Sigmoid colon (tissue), 7 donors: Measurements from ENCODE around the gene SMOC2. TPM values are rescaled to one million over a fixed set of nuclear protein-coding genes. Genes with fewer than 3 reads are reported as not detected.

ENCODE experiments used
- DNase-seq: peaks from one replicate; pipeline ENCODE4 v3.0.0-alpha.2; 2019
- H3K27ac ChIP-seq, 4 donors: fragments of 200-600 bp; sonication (generic); one replicate each; pipeline ENCODE4 v1.5.1; 2016 to 2019; ENCODE audit warnings: mild to moderate bottlenecking in 1 of 4
- H3K27me3 ChIP-seq, 3 donors: fragments of 200-600 bp; sonication (generic); one replicate each; pipeline ENCODE4 v1.5.1; 2019; ENCODE audit warnings: mild to moderate bottlenecking in 1 of 3
- H3K36me3 ChIP-seq, 4 donors: fragments of 200-600 bp; sonication (generic); one replicate each; pipeline ENCODE4 v1.5.1; 2016 to 2019
- H3K4me1 ChIP-seq, 4 donors: fragments of 200-600 bp; sonication (generic); one replicate each; pipeline ENCODE4 v1.5.1; 2017 to 2019
- H3K4me3 ChIP-seq, 4 donors: fragments of 200-600 bp; sonication (generic); one replicate each; pipeline ENCODE4 v1.5.1; 2017 to 2019; ENCODE audit warnings: mild to moderate bottlenecking in 2 of 4, moderate library complexity in 1 of 4
- H3K9me3 ChIP-seq, 4 donors: fragments of 200-600 bp in 3 of 4; sonication (generic) in 3 of 4; one replicate each; pipeline versions ENCODE4 v1.5.1 to v1.6.1; 2013 to 2019
- EP300 ChIP-seq, 4 donors: sonication (generic); formaldehyde crosslinking; IDR thresholded peaks; one replicate each; pipeline ENCODE4 v1.6.1; 2017; ENCODE audit warnings: antibody characterized with exemption in 4 of 4
- POLR2A ChIP-seq, 2 donors: fragments of 450-650 bp; IDR thresholded peaks; one replicate each; pipeline ENCODE4 v1.6.1; 2016; ENCODE audit warnings: antibody characterized with exemption in 2 of 2, mild to moderate bottlenecking in 2 of 2, moderate library complexity in 2 of 2
- POLR2AphosphoS5 ChIP-seq, 4 donors: sonication (generic); formaldehyde crosslinking; IDR thresholded peaks; one replicate each; pipeline ENCODE4 v1.6.1; 2017; ENCODE audit warnings: antibody characterized with exemption in 4 of 4
- WGBS, 2 donors: extraction: QIAGEN DNeasy Blood & Tissue Kit; methylation state at CpG; one replicate each; pipeline ENCODE4 v1.1.7; 2013; 5-methylcytosine and 5-hydroxymethylcytosine counted together
- intact Hi-C: fragments of 100-400 bp; cut with DNase I; formaldehyde crosslinking; loops from one replicate; pipeline ENCODE4 v1.15.1; 2023
- polyA plus RNA-seq, 3 donors: library from polyadenylated mRNA; stranded (reverse); fragments of 200-250 nt; gene quantifications; one replicate each; pipeline ENCODE4 v1.2.3, GENCODE V29; 2013
- total RNA-seq, 4 donors: library from RNA; depleted of rRNA; stranded (reverse); fragments of >200 nt; gene quantifications; one replicate each; pipeline ENCODE4 v1.1.0, GENCODE V29; 2016
- TF ChIP-seq, protein P1 (sequence below), 4 experiments: fragments of 450-650 bp in 3 of 4; fragments of 200-600 bp in 1 of 4; IDR thresholded peaks; one replicate each; pipeline ENCODE4 v1.5.1; 2016 to 2019; ENCODE audit warnings: antibody characterized with exemption in 4 of 4, mild to moderate bottlenecking in 3 of 4, moderate library complexity in 2 of 4
- donor health status: healthy with polysubstance abuse.
- donor health status: Bipolar disorder and iron deficiency.
- donor health status: healthy.

Gene SMOC2
- total and polyA plus RNA-seq, 7 donors, result 4.2 to 130 (median 33.5) TPM

DNA sequence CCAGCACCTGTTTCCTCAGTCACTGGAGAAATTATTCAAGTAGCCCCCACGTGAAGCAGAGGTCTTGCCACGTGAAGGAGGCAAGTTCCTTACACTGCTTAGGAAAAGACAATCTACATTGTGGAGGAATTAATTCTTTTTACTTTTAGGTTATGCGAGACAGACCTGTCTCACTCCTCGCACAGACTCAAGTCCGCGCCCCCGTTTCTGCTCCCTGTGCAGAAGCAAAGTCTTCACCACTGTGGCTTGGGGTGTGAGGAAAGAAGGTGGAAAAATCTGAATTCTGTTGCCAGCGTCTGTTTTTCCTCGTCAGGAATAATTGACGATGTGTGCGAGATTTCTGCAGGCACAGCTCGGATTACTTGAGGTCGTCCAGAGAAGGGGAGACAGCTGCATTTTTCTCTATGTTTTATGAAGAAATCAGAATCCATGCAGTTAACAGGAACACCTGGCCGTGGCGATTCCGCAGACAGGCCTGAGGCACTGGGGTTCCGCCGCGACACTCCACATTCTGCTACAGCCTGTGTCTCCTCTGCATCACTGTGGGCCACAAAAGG is 185.1 kb downstream of the SMOC2 start:
- Histone ChIP-seq H3K4me3 (no peak overlapping the region), H3K27me3 (no peaks in the 10 kb centered on the region), H3K9me3 (no peaks in the 10 kb centered on the region), H3K36me3 (no peaks in the 10 kb centered on the region), H3K4me1 (peaks cover 0 to 27% (median 18%) of the 10 kb centered on the region in 4 donors), H3K27ac (no peak overlapping the region)
- DNase-seq, result peak; percentile 40
- no peak for TF ChIP-seq POLR2AphosphoS5 (IDR thresholded peaks at IDR 0.05)
- 87 to 89% methylated on average over 19 of the region's 19 CpGs for WGBS, 2 donors
- intact Hi-C loops, result loop anchor here (5.0 to 10.0 kb wide), 2 partner anchors 49 to 259 kb away; no protein-coding TSS in a partner anchor

DNA sequence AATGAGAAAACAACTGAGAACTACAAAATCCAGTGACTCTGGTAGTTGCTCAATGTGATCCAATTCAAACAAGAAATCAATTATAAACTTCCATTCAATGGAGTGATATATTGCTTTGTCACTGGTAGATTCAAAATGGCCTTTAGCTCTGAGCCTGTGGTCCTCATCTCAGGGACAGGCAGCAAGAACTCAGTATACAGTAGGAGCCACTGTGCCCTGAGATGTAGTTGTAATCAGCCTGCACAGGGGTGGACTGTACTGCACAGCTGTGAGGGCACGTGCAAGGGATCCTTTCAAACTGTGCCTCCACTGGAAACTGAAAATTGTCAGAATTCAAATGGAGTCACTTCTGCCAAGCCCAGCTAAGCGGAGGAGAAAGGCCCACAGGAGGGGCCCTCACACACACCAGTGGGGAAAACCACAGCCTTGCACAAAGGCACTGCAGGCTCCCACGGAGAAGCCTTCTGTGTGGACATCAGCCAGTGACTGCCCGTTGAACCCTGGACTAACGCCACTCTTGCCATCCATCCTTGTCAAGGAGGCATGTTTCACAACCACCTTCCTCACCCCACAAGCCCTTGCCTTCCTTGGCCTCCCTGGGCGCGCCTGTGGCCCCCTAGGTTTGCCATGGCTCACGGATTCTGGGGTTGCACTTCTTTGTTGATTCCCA is 186.7 kb downstream of the SMOC2 start:
- no peaks in the 10 kb centered on the region for H3K9me3 ChIP-seq
- H3K4me3 ChIP-seq, result no peak overlapping the region
- H3K4me1 ChIP-seq, result peaks cover 0 to 27% (median 18%) of the 10 kb centered on the region in 4 donors
- intact Hi-C loops, result loop anchor here (5.0 to 10.0 kb wide), 2 partner anchors 50 to 257 kb away; no protein-coding TSS in a partner anchor
- no peaks in the 10 kb centered on the region for H3K27me3 ChIP-seq
- DNase-seq, result peak; percentile 68
- TF ChIP-seq, protein P1, sequence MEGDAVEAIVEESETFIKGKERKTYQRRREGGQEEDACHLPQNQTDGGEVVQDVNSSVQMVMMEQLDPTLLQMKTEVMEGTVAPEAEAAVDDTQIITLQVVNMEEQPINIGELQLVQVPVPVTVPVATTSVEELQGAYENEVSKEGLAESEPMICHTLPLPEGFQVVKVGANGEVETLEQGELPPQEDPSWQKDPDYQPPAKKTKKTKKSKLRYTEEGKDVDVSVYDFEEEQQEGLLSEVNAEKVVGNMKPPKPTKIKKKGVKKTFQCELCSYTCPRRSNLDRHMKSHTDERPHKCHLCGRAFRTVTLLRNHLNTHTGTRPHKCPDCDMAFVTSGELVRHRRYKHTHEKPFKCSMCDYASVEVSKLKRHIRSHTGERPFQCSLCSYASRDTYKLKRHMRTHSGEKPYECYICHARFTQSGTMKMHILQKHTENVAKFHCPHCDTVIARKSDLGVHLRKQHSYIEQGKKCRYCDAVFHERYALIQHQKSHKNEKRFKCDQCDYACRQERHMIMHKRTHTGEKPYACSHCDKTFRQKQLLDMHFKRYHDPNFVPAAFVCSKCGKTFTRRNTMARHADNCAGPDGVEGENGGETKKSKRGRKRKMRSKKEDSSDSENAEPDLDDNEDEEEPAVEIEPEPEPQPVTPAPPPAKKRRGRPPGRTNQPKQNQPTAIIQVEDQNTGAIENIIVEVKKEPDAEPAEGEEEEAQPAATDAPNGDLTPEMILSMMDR (IDR thresholded peaks at IDR 0.05), result no peak
- 86 to 92% methylated on average over 8 of the region's 8 CpGs for WGBS, 2 donors
- no peaks in the 10 kb centered on the region for H3K36me3 ChIP-seq
- peak overlapping the region; percentile 7 to 58 (median 42) for H3K27ac ChIP-seq

DNA sequence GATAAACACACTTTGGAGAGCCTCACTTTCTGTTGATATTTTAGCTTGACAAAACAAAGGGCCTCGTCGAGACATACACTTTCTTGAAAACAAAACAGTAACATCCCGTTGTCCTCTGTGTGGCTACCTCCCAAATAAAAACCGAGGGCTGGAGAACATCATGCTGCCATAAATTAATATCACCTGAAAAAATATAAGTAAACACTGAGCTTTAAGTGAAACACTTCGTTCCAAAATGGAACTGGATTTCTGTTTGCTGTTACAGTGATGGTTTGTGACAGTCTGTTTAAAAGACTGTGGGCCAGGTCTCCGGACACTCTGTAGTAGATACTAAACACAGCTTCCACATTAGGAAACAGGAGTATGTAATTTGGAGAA is 187.2 kb downstream of the SMOC2 start:
- no peaks in the 10 kb centered on the region for H3K9me3 ChIP-seq
- H3K27me3 ChIP-seq, result no peaks in the 10 kb centered on the region
- intact Hi-C loops, result loop anchor here (5.0 to 10.0 kb wide), 2 partner anchors 51 to 257 kb away; no protein-coding TSS in a partner anchor
- H3K36me3 ChIP-seq, result no peaks in the 10 kb centered on the region
- no peak for DNase-seq
- H3K27ac ChIP-seq, result peak overlapping the region; percentile 7 to 58 (median 42)
- WGBS, 2 donors, result 71 to 74% methylated on average over 6 of the region's 6 CpGs
- H3K4me1 ChIP-seq, result peaks cover 0 to 27% (median 18%) of the 10 kb centered on the region in 4 donors
- H3K4me3 ChIP-seq, result no peak overlapping the region
- TF ChIP-seq POLR2A (IDR thresholded peaks at IDR 0.05) (no peak), POLR2AphosphoS5 (IDR thresholded peaks at IDR 0.05) (peak; percentile 58 to 82 (median 63)), EP300 (IDR thresholded peaks at IDR 0.05) (peak in 2 of 4 donors; percentile 47 to 50)
- TF ChIP-seq, protein P1 (IDR thresholded peaks at IDR 0.05), result no peak

DNA sequence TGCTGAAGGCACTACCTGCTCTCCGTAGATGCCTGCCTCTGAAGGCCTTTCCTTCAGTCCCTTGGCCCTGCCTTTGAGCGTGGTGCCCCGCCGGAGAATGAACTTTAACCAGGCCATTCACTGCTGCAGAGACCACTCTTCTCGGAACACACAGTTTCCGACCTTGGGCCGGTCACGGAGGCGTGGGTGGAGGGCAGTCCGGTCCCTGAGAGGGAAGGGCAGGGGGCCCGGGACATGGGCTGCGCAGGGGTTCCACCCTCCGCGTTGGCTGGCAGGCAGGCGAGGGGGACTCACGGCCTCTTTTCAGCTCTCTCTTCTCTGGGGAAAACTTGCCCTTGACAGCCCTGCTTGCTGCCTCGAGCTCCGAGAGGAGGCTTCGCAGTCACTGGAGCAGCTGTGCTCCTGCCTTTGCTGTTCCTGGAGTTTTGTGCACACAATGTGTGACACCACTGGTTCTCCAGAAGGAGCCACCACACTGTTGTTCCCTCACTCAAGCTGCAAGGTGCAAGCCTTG is 187.8 kb downstream of the SMOC2 start:
- peaks cover 0 to 27% (median 18%) of the 10 kb centered on the region in 4 donors for H3K4me1 ChIP-seq
- H3K4me3 ChIP-seq, result no peak overlapping the region
- WGBS, 2 donors, result 93% methylated on average over 19 of the region's 19 CpGs
- DNase-seq, result peak; percentile 57
- TF ChIP-seq EP300 (IDR thresholded peaks at IDR 0.05) (no peak), POLR2AphosphoS5 (IDR thresholded peaks at IDR 0.05) (no peak), POLR2A (IDR thresholded peaks at IDR 0.05) (no peak)
- TF ChIP-seq, protein P1 (IDR thresholded peaks at IDR 0.05), result no peak
- intact Hi-C loops, result loop anchor here (5.0 to 10.0 kb wide), 2 partner anchors 51 to 256 kb away; no protein-coding TSS in a partner anchor
- H3K36me3 ChIP-seq, result no peaks in the 10 kb centered on the region
- H3K9me3 ChIP-seq, result no peaks in the 10 kb centered on the region
- peak overlapping the region in 3 of 4 donors; percentile 35 to 58 (median 46) for H3K27ac ChIP-seq
- no peaks in the 10 kb centered on the region for H3K27me3 ChIP-seq

DNA sequence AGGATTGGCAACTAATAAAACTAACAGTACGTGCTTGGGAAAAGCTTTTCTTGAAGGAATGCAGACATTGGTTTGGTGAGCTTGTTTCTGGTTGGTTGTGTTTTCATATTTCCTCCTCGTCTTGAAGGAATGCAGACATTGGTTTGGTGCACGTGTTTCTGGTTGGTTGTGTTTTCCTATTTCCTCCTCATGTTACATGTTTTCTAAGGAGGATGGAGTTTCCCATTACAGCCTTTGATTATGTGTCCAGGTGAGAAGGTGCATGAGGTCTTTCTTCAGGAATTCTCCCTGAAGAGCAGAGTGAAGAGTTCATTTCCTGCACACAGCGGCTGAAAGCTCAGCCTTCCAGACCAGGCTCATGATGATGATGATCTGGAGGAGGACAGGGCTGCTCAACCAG is 190.6 kb downstream of the SMOC2 start:
- 85 to 89% methylated on average over 4 of the region's 4 CpGs for WGBS, 2 donors
- peaks cover 0 to 53% (median 41%) of the 10 kb centered on the region in 4 donors for H3K4me1 ChIP-seq
- no peak overlapping the region for H3K27ac ChIP-seq
- TF ChIP-seq POLR2A (IDR thresholded peaks at IDR 0.05), result no peak
- intact Hi-C loops, result loop anchor here (10.0 kb wide), 2 partner anchors 257 to 583 kb away; no protein-coding TSS in a partner anchor
- H3K9me3 ChIP-seq, result no peaks in the 10 kb centered on the region
- H3K27me3 ChIP-seq, result no peaks in the 10 kb centered on the region
- no peak for DNase-seq
- no peaks in the 10 kb centered on the region for H3K36me3 ChIP-seq
- no peak overlapping the region for H3K4me3 ChIP-seq
